Duodenal mucosa (tissue), 2 donors: ENCODE results near the gene DOC2A.

ENCODE experiments used
- H3K27ac ChIP-seq: one replicate; pipeline ENCODE4 v1.7.0; 2013; ENCODE audit warnings: low read depth, low read length
- H3K27me3 ChIP-seq, 2 donors: one replicate each; pipeline ENCODE4 v1.7.0; 2013; ENCODE audit warnings: low read length in 2 of 2, control low read depth in 1 of 2; ENCODE audit not compliant: insufficient read depth in 2 of 2, control insufficient read depth in 1 of 2
- H3K36me3 ChIP-seq, 2 donors: one replicate each; pipeline ENCODE4 v1.7.0; 2013; ENCODE audit warnings: low read length in 2 of 2, control low read depth in 1 of 2; ENCODE audit not compliant: insufficient read depth in 2 of 2, control insufficient read depth in 1 of 2
- H3K4me1 ChIP-seq, 2 donors: one replicate each; pipeline ENCODE4 v1.7.0; 2013; ENCODE audit warnings: low read length in 2 of 2, control low read depth in 1 of 2; ENCODE audit not compliant: insufficient read depth in 2 of 2, control insufficient read depth in 1 of 2
- H3K4me3 ChIP-seq, 2 donors: one replicate each; pipeline ENCODE4 v1.7.0; 2013; ENCODE audit warnings: low read length in 2 of 2, low read depth in 1 of 2
- H3K9ac ChIP-seq, 2 donors: one replicate each; pipeline ENCODE4 v1.7.0; 2013; ENCODE audit warnings: low read length in 2 of 2, low read depth in 1 of 2
- H3K9me3 ChIP-seq, 2 donors: one replicate each; pipeline ENCODE4 v1.7.0; 2013; ENCODE audit warnings: low read length in 2 of 2, control low read depth in 1 of 2; ENCODE audit not compliant: control insufficient read depth in 1 of 2

Gene DOC2A

GRCh38 chr16:30010844-30011713 is at the start of gene DOC2A:
Gene DOC2A, minus strand, starts transcription at chr16:30011027. Its CDS starts 805 bp downstream, at chr16:30010222.
- Histone ChIP-seq H3K27me3 (peaks cover 17 to 25% of the 10 kb centered on the region in 2 donors), H3K4me3 (peak within 1 kb of the TSS in 1 of 2 donors; percentile 54), H3K9me3 (no peaks in the 10 kb centered on the region), H3K4me1 (peaks cover 4 to 11% of the 10 kb centered on the region in 2 donors), H3K9ac (no peak within 1 kb of the TSS), H3K36me3 (no peaks in the 10 kb centered on the region), H3K27ac (no peak within 1 kb of the TSS)

DNA sequence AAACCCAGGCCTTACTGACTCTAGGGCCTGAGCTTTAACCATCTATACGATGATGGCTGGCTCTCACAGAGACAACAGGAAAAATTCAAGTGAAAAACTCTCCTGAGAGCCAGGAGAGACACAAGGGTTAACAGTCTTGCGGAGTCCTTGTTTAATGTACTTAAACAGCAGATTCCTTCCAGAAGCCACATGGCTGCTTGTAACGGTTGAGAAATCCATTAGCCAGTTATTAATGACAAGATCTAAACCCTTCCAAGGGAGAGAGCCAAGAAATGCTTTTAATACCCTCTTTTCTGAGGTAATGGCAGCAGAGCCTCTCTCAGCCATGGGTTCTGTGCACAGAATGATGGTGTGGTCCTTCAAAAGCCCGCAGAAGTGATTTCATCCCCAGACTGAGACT is 49.5 kb upstream of the DOC2A start:
- no peaks in the 10 kb centered on the region for H3K27me3 ChIP-seq
- peaks cover 17 to 21% of the 10 kb centered on the region in 2 donors for H3K4me1 ChIP-seq
- H3K9me3 ChIP-seq, result no peaks in the 10 kb centered on the region
- no peak overlapping the region for H3K27ac ChIP-seq
- H3K36me3 ChIP-seq, result no peaks in the 10 kb centered on the region
- no peak overlapping the region for H3K9ac ChIP-seq
- no peak overlapping the region for H3K4me3 ChIP-seq

GRCh38 chr16:30054959-30055553 is 44.2 kb upstream of the DOC2A start:
- peaks cover 8 to 13% of the 10 kb centered on the region in 2 donors for H3K4me1 ChIP-seq

DNA sequence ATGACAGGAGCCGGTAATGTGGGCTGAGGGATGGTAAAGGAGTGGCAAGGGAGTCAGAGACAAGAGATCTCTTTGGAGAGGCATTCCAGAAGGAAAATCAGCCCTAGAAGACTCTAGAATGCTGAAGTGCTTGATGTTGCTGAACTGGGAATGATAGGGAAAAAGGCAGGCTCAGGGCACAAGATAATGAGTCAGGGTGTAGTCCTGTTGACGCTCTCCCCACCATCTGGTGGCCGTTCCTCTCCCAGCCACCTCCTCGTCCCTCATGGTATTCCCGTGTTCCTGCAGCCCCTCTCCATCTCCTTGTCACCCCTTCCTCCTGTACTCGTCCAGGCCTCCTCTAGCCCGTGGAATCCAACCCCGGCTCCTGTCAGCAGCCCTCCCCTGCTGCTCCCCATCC is 43.6 kb upstream of the DOC2A start:
- Histone ChIP-seq H3K9ac (no peak overlapping the region), H3K9me3 (no peaks in the 10 kb centered on the region), H3K4me1 (peaks cover 8 to 13% of the 10 kb centered on the region in 2 donors), H3K36me3 (no peaks in the 10 kb centered on the region), H3K27ac (no peak overlapping the region), H3K4me3 (no peak overlapping the region), H3K27me3 (no peaks in the 10 kb centered on the region)

More at GRCh38 chr16:30054959-30055553, 44.2 kb upstream of the DOC2A start:
- no peak overlapping the region for H3K4me3 ChIP-seq
- H3K36me3 ChIP-seq, result no peaks in the 10 kb centered on the region
- no peak overlapping the region for H3K9ac ChIP-seq
- H3K27ac ChIP-seq, result no peak overlapping the region
- H3K9me3 ChIP-seq, result no peaks in the 10 kb centered on the region
- H3K27me3 ChIP-seq, result no peaks in the 10 kb centered on the region

DNA sequence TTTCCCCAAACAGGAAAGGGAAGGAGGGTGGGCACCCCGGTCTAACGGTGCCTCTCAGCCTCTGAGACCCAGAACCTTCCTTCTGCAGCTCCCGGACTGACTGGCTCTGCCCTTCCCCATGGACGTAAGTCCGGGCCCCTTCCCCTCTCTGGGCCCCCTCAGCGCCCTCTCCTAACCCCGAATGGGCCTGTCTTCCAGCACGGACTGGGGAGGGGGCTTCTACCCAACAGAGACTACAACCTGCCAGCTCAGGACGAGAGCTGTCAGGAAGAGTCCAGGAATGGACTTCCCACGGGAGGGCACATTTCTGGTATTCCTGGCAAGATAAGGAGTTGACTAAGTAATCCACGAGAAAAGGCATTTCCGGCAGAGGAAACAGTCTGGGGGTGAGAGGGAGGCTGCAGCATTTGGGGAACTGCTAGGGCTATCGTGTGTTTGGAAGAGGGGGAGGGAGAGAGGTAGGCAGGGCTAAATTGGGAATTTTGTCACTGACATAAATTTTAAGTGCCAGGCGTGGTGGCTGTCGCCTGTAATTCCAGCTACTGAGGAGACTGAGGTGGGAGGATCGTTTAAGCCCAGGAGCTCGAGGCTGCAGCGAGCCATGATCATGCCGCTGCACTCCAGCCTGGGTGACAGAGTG is 42.7 kb upstream of the DOC2A start:
- peaks cover 8 to 13% of the 10 kb centered on the region in 2 donors for H3K4me1 ChIP-seq
- H3K27me3 ChIP-seq, result no peaks in the 10 kb centered on the region
- H3K4me3 ChIP-seq, result peak overlapping the region; percentile 73 to 84
- H3K9ac ChIP-seq, result peak overlapping the region in 1 of 2 donors; percentile 60
- no peak overlapping the region for H3K27ac ChIP-seq
- H3K36me3 ChIP-seq, result no peaks in the 10 kb centered on the region
- no peaks in the 10 kb centered on the region for H3K9me3 ChIP-seq

GRCh38 chr16:30052671-30053372 is 42.0 kb upstream of the DOC2A start:
- Histone ChIP-seq H3K4me1 (peaks cover 8 to 13% of the 10 kb centered on the region in 2 donors), H3K9ac (peak overlapping the region in 1 of 2 donors; percentile 60), H3K4me3 (peak overlapping the region; percentile 73 to 84), H3K9me3 (no peaks in the 10 kb centered on the region), H3K27ac (no peak overlapping the region), H3K27me3 (no peaks in the 10 kb centered on the region), H3K36me3 (no peaks in the 10 kb centered on the region)

DNA sequence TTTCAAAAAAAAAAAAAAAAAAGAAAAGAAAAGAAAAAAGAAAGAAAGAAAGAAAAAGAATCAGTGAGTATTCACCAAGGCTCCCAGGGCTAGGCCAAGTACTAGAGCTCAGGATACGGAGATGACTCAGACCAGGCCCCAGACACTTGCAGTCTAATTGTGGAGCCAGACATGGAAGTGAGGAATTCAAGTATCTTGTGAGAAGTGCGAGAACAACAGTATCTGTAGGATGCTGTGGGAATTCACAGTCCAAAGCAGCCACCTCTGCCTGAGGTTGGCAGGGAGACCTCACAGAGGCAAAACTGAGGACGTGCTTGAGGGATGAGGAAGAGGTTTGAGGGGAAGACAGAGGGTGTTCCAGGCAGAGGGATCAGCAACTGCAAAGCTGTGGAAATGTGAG is 40.7 kb upstream of the DOC2A start:
- Histone ChIP-seq H3K9me3 (no peaks in the 10 kb centered on the region), H3K4me1 (peaks cover 8 to 13% of the 10 kb centered on the region in 2 donors), H3K4me3 (no peak overlapping the region), H3K36me3 (no peaks in the 10 kb centered on the region), H3K27ac (no peak overlapping the region), H3K27me3 (no peaks in the 10 kb centered on the region), H3K9ac (no peak overlapping the region)

DNA sequence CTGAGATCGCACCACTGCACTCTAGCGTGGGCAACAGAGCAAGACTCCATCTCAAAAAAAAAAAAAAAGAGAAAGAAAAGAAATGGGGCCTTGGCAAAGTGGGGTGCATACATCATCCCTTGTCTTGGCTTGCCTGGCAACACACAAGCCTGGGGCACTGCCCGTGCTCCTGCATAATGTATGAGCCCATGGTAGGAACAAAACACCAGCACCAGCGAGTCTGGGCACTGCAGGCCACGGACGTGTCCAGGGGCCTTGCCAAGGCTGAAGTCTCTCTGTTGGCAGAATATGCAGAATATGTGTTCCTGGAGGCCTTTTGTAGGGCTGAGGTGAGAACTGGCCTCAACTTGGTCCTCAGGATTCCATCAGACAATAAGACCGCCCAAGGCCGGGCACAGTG is 39.0 kb upstream of the DOC2A start:
- Histone ChIP-seq H3K27ac (no peak overlapping the region), H3K9ac (no peak overlapping the region), H3K27me3 (no peaks in the 10 kb centered on the region), H3K4me1 (peaks cover 8 to 10% of the 10 kb centered on the region in 2 donors), H3K36me3 (no peaks in the 10 kb centered on the region), H3K9me3 (no peaks in the 10 kb centered on the region), H3K4me3 (no peak overlapping the region)

DNA sequence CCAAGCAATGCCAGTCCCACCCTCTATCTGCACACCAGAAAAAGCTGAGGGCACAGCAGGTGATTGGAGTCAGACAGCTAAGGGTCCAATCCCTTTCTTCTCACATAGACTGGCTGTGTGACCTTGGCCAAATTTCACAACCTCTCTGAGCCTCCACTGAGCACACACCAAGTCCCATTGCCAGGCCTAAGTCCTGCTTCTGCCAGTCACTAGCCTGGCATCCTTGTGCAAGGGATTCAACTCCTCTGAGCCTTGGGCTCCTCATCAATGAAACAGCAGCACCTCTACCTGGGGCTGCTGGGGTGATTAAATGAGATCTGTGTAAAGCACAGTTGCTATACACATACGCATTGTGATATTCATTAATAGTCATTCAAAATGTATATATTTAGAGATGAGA is 35.8 kb upstream of the DOC2A start:
- no peaks in the 10 kb centered on the region for H3K9me3 ChIP-seq
- H3K27ac ChIP-seq, result no peak overlapping the region
- H3K4me3 ChIP-seq, result no peak overlapping the region
- no peaks in the 10 kb centered on the region for H3K27me3 ChIP-seq
- H3K9ac ChIP-seq, result no peak overlapping the region
- H3K4me1 ChIP-seq, result no peaks in the 10 kb centered on the region
- H3K36me3 ChIP-seq, result no peaks in the 10 kb centered on the region
